GM20000 (cell line): ENCODE data around the gene FMN1.

Experiments
- DNase-seq: peaks from one replicate; pipeline ENCODE4 v3.0.0; 2012; ENCODE audit warnings: low spot score
- TF ChIP-seq, protein P1 (sequence below): IDR thresholded peaks from 2 replicates; pipeline ENCODE4 v1.5.1; 2012; ENCODE audit warnings: mild to moderate bottlenecking, control low read depth; ENCODE audit errors: extremely low read depth, missing control alignments

The FMN1 gene

DNA sequence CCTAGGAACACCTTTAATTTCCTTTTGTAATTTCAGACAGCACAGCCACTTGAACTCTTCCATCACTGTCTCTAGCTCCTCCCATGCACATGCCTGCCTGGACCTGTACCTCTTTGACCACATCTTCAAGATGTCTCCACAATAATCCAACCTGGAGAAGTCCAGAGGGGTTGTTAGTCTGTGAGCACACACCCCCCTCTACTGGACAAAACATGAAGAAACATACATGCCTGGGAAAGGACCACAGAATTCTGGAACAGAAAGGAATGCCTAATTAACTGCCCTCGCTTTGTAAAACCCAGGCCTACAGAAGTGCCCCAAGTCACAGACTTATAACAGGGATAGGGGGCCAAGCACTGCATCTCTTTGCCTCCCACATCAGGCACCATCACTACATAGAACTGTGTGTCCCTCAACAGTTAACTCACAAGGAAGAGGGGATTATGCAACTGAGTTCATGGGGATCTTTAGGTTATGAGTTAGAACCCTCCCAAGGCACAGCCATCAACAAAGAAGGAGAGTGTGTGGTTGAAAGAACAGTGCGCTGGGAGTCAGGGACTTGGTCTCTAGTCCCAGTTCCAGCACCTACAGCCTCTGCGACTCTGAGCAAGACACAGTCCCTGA, 61.7 kb downstream of the FMN1 start:
- no peak for DNase-seq
- TF ChIP-seq, protein P1, sequence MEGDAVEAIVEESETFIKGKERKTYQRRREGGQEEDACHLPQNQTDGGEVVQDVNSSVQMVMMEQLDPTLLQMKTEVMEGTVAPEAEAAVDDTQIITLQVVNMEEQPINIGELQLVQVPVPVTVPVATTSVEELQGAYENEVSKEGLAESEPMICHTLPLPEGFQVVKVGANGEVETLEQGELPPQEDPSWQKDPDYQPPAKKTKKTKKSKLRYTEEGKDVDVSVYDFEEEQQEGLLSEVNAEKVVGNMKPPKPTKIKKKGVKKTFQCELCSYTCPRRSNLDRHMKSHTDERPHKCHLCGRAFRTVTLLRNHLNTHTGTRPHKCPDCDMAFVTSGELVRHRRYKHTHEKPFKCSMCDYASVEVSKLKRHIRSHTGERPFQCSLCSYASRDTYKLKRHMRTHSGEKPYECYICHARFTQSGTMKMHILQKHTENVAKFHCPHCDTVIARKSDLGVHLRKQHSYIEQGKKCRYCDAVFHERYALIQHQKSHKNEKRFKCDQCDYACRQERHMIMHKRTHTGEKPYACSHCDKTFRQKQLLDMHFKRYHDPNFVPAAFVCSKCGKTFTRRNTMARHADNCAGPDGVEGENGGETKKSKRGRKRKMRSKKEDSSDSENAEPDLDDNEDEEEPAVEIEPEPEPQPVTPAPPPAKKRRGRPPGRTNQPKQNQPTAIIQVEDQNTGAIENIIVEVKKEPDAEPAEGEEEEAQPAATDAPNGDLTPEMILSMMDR: no peak

DNA sequence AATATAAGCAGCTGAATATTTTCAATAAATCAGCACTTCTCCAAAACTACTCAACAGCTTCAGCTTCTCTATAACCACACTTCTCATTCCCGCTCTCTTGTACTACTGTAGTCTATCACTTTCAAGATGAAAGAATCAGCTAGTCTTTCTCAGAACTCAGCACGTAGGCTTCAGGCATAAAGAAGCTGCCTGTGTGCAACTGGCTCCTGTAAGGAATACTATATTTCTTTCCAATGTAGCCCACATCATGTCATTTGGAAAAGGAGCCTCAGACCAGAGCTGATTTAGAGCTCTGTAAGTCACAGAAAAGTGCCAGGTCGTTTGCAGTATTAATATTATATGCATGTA, 62.3 kb downstream of the FMN1 start:
- TF ChIP-seq, protein P1: no peak
- no peak for DNase-seq

DNA sequence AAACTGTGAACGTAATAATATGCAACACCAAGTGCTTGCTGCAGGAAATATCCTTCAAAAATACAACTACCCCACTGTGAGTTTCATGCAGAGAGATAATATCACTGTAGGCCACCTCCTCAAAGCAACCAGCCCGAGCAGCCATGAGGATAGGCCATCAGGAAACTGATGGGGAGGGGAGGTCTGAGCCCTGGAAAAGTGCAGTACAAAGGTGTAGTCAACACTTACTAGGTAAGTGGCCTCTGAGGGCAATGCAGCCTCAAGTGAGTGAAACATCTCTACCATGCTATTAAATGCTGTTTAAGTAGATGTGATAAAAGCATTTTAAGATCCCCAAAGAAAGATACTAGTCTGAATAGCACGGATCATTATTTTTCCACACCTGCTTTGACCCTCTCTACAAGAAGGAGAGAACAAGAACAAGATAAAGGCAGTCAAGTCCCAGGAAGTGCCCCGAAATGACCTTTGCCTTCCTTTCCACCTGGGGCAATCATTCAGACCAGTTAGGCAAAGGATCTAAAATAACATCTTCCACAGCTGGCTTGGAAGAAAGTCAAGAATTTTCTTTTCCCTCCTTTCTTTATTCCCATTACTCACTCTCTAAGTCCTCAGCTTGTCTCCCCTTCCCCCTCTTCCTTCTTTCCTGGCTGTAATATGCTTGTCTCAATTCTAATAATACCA, 62.8 kb downstream of the FMN1 start:
- TF ChIP-seq, protein P1: no peak
- no peak for DNase-seq

DNA sequence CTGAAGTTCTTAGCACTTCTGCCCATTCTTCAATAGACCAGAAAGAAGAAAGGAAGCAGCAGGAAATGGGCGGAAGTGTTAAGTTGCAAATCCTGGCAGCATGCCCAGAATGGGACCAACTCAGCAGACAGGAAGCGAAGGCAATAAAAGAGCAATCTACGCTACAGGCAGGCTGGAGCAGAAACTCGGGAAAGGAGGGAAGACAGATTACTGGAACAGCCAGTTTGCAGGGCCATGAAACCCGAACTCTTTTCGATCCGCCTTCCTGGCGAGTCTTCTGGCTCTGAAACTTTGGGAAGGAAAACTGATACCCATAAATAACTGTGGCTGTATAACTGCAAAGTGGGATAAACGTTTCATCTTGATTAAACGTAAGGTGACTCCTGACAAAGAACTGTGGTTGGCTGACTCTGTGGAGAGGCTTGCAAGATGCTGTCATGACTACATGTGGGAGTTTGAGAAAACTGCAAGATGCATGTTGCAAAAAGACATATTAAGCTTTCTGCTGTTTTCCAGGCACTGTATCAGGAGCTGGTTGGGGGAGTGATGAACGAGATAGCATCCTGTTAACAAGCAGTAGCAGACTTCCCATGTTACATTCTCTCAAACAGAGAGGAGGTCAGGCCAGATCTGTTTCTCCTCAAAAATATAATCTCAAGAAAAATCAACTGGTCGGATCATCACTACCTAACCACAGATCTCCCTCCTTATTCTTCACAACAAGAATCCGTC, 67.8 kb downstream of the FMN1 start:
- TF ChIP-seq, protein P1: no peak
- no peak for DNase-seq

DNA sequence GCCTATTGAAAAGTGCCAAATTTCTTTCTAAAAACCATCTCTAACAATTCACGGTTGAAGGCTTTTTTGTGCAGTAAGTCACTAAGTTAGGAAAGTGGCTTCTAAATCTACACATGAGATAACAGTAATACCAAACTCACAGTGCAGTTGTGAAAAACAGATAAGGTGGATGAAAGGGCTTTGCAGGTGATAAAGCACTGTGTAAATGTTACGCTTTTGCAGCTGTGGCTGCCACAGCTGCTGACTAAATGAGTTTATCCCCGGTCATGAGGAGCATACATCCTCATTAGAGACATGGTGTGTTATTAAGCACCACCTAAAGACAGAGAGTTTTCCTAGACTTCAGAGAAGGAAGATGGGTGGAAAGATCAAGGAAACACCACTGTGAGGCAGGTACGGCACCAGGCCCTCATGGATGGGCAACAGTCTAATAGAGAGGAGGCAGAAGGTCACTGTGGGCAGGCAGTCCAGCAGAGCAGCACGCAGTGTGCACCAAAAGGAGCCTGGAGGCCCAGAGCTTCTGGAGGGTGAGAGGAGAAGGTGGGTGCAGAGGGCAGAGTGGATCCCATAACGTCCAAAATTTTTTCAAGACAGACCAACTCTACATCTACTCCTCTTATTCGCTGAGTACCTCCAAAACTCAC, 68.5 kb downstream of the FMN1 start:
- no peak for DNase-seq
- TF ChIP-seq, protein P1: no peak

DNA sequence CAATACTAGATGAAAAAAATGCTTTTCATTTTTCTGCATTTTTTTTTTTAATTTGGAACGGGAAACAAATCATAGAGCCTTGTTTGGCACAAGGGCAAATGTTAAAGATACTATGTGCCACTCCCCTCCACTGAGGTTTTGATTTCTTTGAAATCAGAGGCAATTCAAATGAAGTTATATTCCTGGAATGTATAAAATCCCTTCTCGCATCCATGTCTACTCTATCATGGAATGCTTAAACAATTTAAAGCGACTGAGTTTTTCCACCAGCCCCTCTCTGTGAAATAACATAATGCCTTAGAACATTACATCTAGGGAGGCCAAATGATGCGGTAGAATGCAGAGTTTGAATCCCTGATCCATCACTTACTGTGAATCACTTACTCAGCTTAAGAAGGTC, 69.7 kb downstream of the FMN1 start:
- TF ChIP-seq, protein P1: no peak
- DNase-seq: no peak

DNA sequence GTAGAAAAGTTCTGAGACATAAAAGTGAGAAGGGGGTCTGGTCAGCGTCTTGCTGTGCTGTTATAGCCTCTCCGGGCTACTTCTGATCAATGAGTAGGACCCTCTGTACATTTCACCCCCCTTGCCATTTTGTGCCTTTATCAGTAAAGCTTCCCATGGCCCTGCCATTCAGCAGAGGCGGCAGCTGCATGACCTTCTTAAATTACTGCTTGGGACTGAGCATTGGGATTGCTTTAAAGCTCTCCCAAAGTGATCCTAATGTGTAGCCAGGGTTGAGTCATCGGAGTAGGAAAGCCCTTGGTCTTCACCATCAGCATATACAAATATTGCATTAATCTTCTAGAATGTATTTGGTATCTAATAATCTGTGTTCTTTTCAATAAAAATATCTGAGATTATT, 70.2 kb downstream of the FMN1 start:
- TF ChIP-seq, protein P1: no peak
- DNase-seq: no peak
